ENCODE measurements around the gene PEF1. TPM values are rescaled to one million over a fixed set of nuclear protein-coding genes. Genes with fewer than 3 reads are reported as not detected.

The PEF1 gene
- total and polyA plus RNA-seq, 2 donors, result 53.7 to 83.1 TPM

DNA sequence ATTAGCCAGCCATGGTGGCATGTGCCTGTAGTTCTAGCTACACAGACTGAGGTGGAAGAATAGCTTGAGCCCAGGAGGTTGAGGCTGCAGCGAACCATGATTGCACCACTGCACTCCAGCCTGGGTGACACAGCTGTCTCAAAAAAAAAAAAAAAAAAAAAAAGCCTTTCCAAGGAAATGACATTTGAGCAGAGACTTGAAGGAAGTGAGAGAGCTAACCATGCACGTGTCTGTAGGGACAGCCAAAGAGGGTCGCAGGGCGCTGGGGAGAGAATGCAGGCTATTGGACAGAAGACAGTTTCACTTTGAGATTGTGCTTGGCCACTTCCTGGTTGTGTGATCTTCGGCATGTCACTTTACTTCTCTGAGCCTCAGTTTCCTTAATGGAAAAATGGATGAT, 20.4 kb downstream of the PEF1 start:
- no peak overlapping the region for H3K27ac ChIP-seq (ENCODE audit: low read depth in 1 of 2, low read length in 1 of 2)
- peaks cover 0 to 3% of the 10 kb centered on the region in 2 donors for H3K27me3 ChIP-seq (ENCODE audit: control insufficient read depth in 2 of 2, insufficient read depth in 1 of 2, low read length in 1 of 2)
- H3K4me3 ChIP-seq (ENCODE audit: low read length in 2 of 2), result no peak overlapping the region
- no peaks in the 10 kb centered on the region for H3K9me3 ChIP-seq (ENCODE audit: control insufficient read depth in 2 of 2, insufficient read depth in 1 of 2, low read length in 1 of 2)
- WGBS, result 85% methylated on average over 5 of the region's 5 CpGs
- H3K36me3 ChIP-seq (ENCODE audit: control insufficient read depth in 2 of 2, insufficient read depth in 2 of 2, low read length in 1 of 2), result peaks cover 18 to 28% of the 10 kb centered on the region in 2 donors
- no peak for DNase-seq (ENCODE audit: low read depth in 6 of 9, low spot score in 9 of 9)
- H3K4me1 ChIP-seq (ENCODE audit: control insufficient read depth in 2 of 2, insufficient read depth in 2 of 2, low read length in 2 of 2), result no peaks in the 10 kb centered on the region

DNA sequence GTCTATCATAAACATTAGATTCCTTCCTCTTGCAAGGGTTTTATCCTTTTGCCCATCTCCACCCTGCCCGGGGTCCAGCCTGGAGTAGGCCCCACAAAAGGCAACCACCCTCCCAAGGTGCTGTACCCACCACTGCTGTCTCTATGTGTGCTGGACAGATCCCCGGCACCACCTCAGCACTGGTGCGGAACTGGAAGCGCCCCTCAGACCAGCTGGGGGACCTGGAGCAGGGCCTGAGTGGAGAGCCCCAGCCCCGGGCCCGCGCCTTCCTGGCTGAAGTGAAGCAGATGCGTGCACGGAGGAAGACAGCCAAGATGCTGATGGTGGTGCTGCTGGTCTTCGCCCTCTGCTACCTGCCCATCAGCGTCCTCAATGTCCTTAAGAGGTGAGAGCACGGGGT, 21.3 kb downstream of the PEF1 start:
- WGBS, result 98% methylated on average over 12 of the region's 12 CpGs
- H3K27me3 ChIP-seq (ENCODE audit: control insufficient read depth in 2 of 2, insufficient read depth in 1 of 2, low read length in 1 of 2), result peaks cover 0 to 12% of the 10 kb centered on the region in 2 donors
- H3K27ac ChIP-seq (ENCODE audit: low read depth in 1 of 2, low read length in 1 of 2), result no peak overlapping the region
- H3K4me1 ChIP-seq (ENCODE audit: control insufficient read depth in 2 of 2, insufficient read depth in 2 of 2, low read length in 2 of 2), result no peaks in the 10 kb centered on the region
- DNase-seq (ENCODE audit: low read depth in 6 of 9, low spot score in 9 of 9), result no peak
- H3K36me3 ChIP-seq (ENCODE audit: control insufficient read depth in 2 of 2, insufficient read depth in 2 of 2, low read length in 1 of 2), result peaks cover 9 to 19% of the 10 kb centered on the region in 2 donors
- H3K9me3 ChIP-seq (ENCODE audit: control insufficient read depth in 2 of 2, insufficient read depth in 1 of 2, low read length in 1 of 2), result no peaks in the 10 kb centered on the region
- no peak overlapping the region for H3K4me3 ChIP-seq (ENCODE audit: low read length in 2 of 2)

DNA sequence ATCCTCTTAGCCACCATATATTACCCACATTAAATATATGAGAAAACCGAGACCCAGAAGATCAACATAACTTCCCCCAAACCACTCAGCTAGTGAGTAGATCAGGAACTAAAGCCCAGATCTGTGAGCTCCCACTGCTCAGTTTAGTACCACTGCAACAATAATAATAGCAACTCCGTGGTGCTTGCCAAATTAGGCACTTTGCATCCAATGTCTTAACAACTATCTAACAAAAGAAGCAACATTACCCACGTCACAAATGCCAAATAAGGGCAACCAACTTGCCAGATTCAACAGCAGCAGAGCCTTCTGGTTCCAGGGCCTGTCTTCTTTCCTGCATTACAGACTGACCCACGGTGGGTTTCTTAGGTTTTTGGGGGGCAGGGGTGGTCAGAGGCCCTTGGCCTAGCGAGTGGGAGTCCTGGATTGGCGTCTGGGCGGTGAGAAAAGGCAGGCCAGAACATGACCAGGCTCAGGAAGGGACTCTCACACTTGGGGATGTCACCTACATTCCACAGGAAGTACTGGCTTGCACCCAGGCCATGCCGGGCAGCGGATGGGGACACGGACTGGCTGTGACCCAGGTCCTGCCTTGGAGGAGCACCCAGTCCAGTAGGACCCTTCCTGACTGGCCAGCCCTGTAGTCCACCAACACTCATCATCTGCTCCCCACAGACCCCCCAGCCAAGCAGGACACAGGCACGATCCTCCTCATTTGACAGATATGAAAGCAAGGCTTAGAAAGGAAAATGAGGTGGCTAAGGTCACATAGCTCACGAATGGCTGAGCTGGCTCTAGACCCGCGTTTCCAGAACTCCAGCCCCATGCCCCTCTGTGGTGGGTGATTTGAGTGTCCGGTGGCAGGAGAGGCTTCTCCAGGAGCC, 22.6 kb downstream of the PEF1 start:
- WGBS, result 93% methylated on average over 15 of the region's 15 CpGs
- Histone ChIP-seq H3K27me3 (ENCODE audit: control insufficient read depth in 2 of 2, insufficient read depth in 1 of 2, low read length in 1 of 2) (peaks cover 9 to 25% of the 10 kb centered on the region in 2 donors), H3K9me3 (ENCODE audit: control insufficient read depth in 2 of 2, insufficient read depth in 1 of 2, low read length in 1 of 2) (peaks cover 0 to 2% of the 10 kb centered on the region in 2 donors), H3K4me1 (ENCODE audit: control insufficient read depth in 2 of 2, insufficient read depth in 2 of 2, low read length in 2 of 2) (peaks cover 3 to 7% of the 10 kb centered on the region in 2 donors), H3K4me3 (ENCODE audit: low read length in 2 of 2) (no peak overlapping the region), H3K36me3 (ENCODE audit: control insufficient read depth in 2 of 2, insufficient read depth in 2 of 2, low read length in 1 of 2) (peaks cover 4 to 7% of the 10 kb centered on the region in 2 donors), H3K27ac (ENCODE audit: low read depth in 1 of 2, low read length in 1 of 2) (no peak overlapping the region)
- DNase-seq (ENCODE audit: low read depth in 6 of 9, low spot score in 9 of 9), result no peak

DNA sequence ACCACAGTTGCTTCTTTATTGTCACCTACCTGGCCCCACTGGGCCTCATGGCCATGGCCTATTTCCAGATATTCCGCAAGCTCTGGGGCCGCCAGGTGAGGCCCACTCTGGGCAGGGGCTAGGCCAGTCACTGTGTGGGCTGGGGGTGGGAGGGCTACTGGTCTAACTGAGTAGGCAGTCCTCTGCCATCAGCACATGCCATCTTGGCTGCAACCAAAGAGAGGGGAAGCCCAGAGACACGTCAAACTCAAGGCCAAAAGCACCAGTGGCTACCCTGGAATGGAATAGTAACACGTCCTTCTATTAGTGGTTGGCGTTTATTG, 23.2 kb downstream of the PEF1 start:
- Histone ChIP-seq H3K4me1 (ENCODE audit: control insufficient read depth in 2 of 2, insufficient read depth in 2 of 2, low read length in 2 of 2) (peaks cover 3 to 7% of the 10 kb centered on the region in 2 donors), H3K4me3 (ENCODE audit: low read length in 2 of 2) (no peak overlapping the region), H3K27ac (ENCODE audit: low read depth in 1 of 2, low read length in 1 of 2) (no peak overlapping the region), H3K36me3 (ENCODE audit: control insufficient read depth in 2 of 2, insufficient read depth in 2 of 2, low read length in 1 of 2) (peaks cover 4 to 5% of the 10 kb centered on the region in 2 donors), H3K9me3 (ENCODE audit: control insufficient read depth in 2 of 2, insufficient read depth in 1 of 2, low read length in 1 of 2) (peaks cover 0 to 2% of the 10 kb centered on the region in 2 donors), H3K27me3 (ENCODE audit: control insufficient read depth in 2 of 2, insufficient read depth in 1 of 2, low read length in 1 of 2) (peaks cover 15 to 31% of the 10 kb centered on the region in 2 donors)
- 98% methylated on average over 5 of the region's 5 CpGs for WGBS
- no peak for DNase-seq (ENCODE audit: low read depth in 6 of 9, low spot score in 9 of 9)

DNA sequence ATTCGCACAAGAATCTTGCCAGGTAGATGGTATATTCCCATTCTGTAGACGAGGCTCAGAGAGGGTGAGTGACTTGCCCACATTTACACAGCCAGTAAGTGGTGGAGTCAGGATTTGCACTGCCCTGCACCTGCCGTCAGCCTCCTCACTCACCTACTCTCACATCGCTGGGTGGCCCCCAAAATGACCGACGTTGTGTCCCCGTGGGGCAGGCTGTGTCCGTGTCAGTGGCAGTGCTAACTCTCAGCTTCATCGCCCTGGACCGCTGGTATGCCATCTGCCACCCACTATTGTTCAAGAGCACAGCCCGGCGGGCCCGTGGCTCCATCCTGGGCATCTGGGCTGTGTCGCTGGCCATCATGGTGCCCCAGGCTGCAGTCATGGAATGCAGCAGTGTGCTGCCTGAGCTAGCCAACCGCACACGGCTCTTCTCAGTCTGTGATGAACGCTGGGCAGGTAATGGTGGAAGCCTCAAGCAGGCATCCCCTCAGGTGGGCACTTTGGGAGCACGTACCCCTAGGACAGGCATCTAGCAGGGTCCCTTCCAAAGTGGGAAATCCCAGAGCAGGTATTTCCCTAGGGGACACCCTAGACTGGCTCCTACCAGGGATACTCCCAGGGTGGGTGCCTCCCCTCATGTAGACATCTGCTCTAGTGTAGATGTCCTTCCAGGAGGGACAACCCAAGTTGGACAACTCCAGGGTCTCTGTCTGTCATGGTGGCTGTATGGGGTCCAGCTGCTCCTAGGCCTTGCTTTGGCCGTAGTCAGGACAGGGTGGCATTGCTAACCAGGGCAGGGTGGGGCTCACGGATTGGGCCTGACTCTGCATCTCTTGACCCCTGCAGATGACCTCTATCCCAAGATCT, 23.8 kb downstream of the PEF1 start:
- DNase-seq (ENCODE audit: low read depth in 6 of 9, low spot score in 9 of 9), result no peak
- peaks cover 3 to 7% of the 10 kb centered on the region in 2 donors for H3K4me1 ChIP-seq (ENCODE audit: control insufficient read depth in 2 of 2, insufficient read depth in 2 of 2, low read length in 2 of 2)
- H3K36me3 ChIP-seq (ENCODE audit: control insufficient read depth in 2 of 2, insufficient read depth in 2 of 2, low read length in 1 of 2), result peaks cover under 1 to 5% of the 10 kb centered on the region in 2 donors
- H3K27me3 ChIP-seq (ENCODE audit: control insufficient read depth in 2 of 2, insufficient read depth in 1 of 2, low read length in 1 of 2), result peaks cover 16 to 37% of the 10 kb centered on the region in 2 donors
- 98% methylated on average over 20 of the region's 20 CpGs for WGBS
- H3K4me3 ChIP-seq (ENCODE audit: low read length in 2 of 2), result no peak overlapping the region
- no peak overlapping the region for H3K27ac ChIP-seq (ENCODE audit: low read depth in 1 of 2, low read length in 1 of 2)
- peaks cover 0 to 2% of the 10 kb centered on the region in 2 donors for H3K9me3 ChIP-seq (ENCODE audit: control insufficient read depth in 2 of 2, insufficient read depth in 1 of 2, low read length in 1 of 2)

DNA sequence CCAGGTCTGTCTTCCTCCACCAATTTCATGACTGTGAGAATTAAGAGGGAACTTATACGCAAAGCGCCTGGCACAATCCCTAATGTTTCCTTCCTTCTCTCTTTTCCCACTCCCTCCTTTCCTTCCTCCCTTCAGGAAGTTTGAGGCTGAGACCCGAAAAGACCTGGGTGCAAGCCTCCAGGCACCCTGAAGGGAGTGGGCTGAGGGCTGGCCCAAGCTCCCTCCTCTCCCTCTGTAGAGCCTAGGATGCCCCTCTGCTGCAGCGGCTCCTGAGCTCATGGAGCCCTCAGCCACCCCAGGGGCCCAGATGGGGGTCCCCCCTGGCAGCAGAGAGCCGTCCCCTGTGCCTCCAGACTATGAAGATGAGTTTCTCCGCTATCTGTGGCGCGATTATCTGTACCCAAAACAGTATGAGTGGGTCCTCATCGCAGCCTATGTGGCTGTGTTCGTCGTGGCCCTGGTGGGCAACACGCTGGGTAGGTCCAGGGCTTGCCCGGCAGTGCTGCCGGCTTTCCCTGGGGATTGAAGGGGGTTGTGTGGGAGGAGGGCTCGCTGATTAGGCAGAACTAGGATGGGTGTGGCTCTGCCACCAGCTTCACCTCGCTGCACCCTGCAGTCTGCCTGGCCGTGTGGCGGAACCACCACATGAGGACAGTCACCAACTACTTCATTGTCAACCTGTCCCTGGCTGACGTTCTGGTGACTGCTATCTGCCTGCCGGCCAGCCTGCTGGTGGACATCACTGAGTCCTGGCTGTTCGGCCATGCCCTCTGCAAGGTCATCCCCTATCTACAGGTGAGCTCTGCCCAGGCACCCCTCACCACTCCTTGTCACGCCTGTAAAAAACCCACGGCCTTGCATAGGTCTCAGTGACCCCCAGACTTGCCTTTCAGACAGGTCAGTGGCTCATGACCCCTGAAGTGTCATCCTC, 25.5 kb downstream of the PEF1 start:
- DNase-seq (ENCODE audit: low read depth in 6 of 9, low spot score in 9 of 9), result no peak
- Histone ChIP-seq H3K27ac (ENCODE audit: low read depth in 1 of 2, low read length in 1 of 2) (no peak overlapping the region), H3K36me3 (ENCODE audit: control insufficient read depth in 2 of 2, insufficient read depth in 2 of 2, low read length in 1 of 2) (no peaks in the 10 kb centered on the region), H3K9me3 (ENCODE audit: control insufficient read depth in 2 of 2, insufficient read depth in 1 of 2, low read length in 1 of 2) (peaks cover 0 to 2% of the 10 kb centered on the region in 2 donors), H3K4me1 (ENCODE audit: control insufficient read depth in 2 of 2, insufficient read depth in 2 of 2, low read length in 2 of 2) (peaks cover 3 to 7% of the 10 kb centered on the region in 2 donors), H3K27me3 (ENCODE audit: control insufficient read depth in 2 of 2, insufficient read depth in 1 of 2, low read length in 1 of 2) (peaks cover 16 to 51% of the 10 kb centered on the region in 2 donors), H3K4me3 (ENCODE audit: low read length in 2 of 2) (no peak overlapping the region)
- WGBS, result 94% methylated on average over 23 of the region's 23 CpGs

DNA sequence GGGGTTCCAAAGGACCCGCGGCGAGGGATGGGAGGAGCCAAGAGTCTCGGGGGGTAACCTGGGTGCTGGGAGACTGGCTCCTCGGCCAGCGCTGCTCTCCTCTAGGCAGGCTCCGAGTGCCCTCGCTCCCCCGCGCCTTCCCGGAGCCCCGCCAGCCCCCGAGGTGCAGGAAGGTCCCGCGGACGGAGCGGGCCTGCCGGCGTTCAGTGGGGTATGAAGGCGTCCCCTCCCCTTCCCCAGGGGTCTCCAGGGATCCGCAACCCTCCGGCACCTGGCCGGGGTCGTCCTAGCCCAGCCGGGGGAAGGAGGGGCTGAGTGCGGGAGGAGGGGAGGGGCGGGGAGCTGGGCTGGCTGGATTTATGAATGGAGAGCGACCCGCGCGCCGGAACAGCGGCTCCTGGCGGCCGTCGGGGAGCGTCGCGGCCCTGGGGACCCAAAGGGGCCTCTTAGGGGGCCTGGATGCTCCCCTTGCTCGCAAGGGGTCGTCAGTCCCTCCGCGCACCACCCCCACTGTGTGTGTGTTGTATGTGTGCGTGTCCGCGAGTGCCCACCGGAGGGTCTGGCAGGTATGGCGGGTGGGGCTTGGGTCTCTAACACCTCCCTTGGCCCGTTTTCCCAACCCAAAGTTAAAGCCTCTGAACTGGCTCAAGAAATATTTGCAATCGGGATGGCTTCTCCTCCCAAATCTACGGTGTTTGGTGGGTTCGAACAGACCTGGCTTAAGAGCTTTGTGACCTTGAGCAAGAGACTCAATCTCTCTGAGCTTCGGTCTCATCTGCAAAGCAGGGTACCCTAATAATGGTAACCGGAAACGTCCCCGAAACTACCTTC, 26.5 kb downstream of the PEF1 start:
- peaks cover 0 to 2% of the 10 kb centered on the region in 2 donors for H3K9me3 ChIP-seq (ENCODE audit: control insufficient read depth in 2 of 2, insufficient read depth in 1 of 2, low read length in 1 of 2)
- peaks cover 3 to 7% of the 10 kb centered on the region in 2 donors for H3K4me1 ChIP-seq (ENCODE audit: control insufficient read depth in 2 of 2, insufficient read depth in 2 of 2, low read length in 2 of 2)
- DNase-seq (ENCODE audit: low read depth in 6 of 9, low spot score in 9 of 9), result peak in 8 of 9 donors; percentile 17 to 72 (median 36)
- peaks cover 16 to 51% of the 10 kb centered on the region in 2 donors for H3K27me3 ChIP-seq (ENCODE audit: control insufficient read depth in 2 of 2, insufficient read depth in 1 of 2, low read length in 1 of 2)
- no peaks in the 10 kb centered on the region for H3K36me3 ChIP-seq (ENCODE audit: control insufficient read depth in 2 of 2, insufficient read depth in 2 of 2, low read length in 1 of 2)
- WGBS, result 14% methylated on average over 56 of the region's 56 CpGs
- H3K4me3 ChIP-seq (ENCODE audit: low read length in 2 of 2), result peak overlapping the region; percentile 19 to 45
- H3K27ac ChIP-seq (ENCODE audit: low read depth in 1 of 2, low read length in 1 of 2), result no peak overlapping the region
